GM08714 (cell line): ENCODE results near the gene PDE7B.

Source experiments
- H3K4me3 ChIP-seq: fragments of 200-500 bp; sonication (Bioruptor generic); 2 replicates; pipeline ENCODE4 v1.5.1; 2014; ENCODE audit warnings: mild to moderate bottlenecking, low read length, inconsistent platforms
- ZNF274 ChIP-seq: IDR thresholded peaks from 2 replicates; pipeline ENCODE4 v1.6.1; 2012; ENCODE audit warnings: mild to moderate bottlenecking, low read depth, low read length

Gene PDE7B

DNA sequence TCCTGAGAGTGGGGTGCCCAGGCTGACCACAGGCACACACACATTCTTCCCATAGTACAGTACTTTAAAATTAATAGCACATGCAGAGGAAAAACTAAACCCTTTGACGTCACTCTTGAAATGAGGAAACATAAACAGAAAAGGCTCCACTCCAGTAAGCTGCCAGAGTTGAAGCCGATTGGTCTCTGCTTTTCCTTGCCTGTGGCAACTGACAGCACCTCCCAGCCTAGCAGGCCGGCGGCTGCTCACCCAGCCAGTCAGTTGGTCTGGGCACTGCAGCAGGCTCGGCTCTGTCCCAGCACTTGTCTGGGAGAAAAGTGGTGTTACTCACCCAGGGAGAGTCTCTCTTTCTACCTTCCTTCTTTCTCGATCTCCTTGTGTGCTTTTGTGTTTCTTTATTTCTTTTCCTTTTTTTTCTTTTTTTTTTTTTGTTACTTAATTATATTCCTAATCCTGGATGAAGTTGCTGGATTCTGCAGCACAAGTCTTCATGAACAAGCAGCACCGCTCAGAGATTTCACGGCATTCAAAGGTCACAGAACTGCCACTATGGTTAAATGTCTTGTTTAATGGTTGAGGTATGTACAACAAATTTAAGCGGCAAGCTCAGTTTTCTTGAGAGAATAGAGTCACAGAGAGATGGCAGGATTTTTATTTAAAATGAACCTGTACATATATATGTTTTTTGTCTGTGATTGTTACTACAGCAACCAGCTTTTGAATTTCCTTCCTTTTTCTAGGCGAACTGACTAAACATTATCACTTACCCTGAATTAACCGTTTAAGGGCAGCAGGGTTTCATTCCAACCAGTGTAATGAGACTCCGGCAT lies at the start of gene PDE7B:
Gene PDE7B (plus strand): TSS at position 260 of the 830 bp plus-strand sequence.
- peak within 1 kb of the TSS; percentile 7; the same call in 1 of the 2 replicates for H3K4me3 ChIP-seq
- TF ChIP-seq ZNF274, result no peak

DNA sequence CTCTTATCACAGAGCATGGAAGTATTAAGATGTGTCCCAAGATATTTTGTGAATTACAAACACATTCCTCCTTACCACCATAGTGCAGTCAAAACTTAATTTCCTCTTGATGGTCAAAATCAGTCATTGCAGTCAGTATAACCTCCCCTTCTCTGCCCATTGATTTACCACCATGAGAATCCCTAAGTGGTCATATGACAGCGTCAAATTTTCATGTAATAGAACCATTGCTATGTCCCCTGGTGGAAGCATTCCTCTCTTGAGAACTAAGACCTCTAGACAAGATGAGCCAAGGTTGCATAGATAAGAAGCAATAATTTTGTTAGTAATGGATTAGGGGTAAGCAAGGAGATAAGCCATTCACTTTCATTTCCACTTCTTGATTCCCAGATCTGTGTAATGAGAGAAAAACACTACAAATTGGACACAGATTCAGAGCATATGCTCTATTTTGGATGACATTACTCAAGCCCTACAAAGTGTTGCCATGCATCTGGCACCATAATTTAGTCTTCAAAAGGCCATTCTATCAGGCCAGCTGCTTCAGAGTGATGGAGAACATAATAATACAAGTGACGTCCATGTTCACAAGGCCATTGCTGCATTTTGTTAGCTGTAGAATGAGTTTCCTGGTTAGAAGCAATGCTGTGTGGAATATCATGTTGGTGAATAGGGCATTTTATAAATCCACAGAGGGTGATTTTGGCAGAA lies 49.6 kb upstream of the PDE7B start:
- no peak for TF ChIP-seq ZNF274
- H3K4me3 ChIP-seq, result no peak overlapping the region

DNA sequence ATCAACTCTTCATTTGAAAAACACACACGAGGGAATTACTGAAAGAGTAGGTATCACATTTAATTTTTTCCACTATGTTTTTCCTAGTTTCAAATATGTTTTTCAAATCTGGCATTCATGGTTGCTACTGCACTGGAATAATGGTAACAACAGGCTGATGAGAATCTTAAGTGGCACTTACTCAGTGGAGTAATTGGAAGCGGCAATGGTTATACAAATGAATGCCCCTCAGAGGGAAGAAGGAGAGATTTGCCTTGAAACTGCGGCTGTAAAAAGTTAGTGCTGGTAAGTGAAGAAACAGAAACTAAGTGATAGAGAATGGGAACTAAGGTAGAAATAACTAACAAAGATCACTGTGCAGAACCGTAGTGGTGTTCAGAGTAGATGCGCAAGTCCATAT lies 41.0 kb upstream of the PDE7B start:
- H3K4me3 ChIP-seq, result no peak overlapping the region
- TF ChIP-seq ZNF274, result no peak

DNA sequence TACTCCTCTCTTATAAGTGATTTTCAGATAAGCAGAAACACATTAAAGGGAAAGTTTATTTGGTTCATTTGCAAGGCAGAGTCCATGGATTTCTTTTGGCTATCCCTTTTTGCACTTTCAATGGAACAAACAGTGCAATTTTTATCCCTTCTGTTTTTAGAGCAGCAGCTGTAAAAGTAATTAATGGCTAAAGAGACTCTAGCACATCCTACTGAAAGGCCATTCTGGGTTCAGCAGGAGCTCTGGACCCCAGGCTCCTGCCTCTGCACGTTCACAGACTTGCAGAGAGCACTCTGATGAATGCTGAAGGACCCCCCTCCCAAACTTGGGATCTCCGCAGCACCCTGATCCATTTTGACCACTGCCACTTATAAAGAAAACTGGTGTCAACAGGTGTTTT lies 40.3 kb upstream of the PDE7B start:
- H3K4me3 ChIP-seq, result no peak overlapping the region
- no peak for TF ChIP-seq ZNF274

DNA sequence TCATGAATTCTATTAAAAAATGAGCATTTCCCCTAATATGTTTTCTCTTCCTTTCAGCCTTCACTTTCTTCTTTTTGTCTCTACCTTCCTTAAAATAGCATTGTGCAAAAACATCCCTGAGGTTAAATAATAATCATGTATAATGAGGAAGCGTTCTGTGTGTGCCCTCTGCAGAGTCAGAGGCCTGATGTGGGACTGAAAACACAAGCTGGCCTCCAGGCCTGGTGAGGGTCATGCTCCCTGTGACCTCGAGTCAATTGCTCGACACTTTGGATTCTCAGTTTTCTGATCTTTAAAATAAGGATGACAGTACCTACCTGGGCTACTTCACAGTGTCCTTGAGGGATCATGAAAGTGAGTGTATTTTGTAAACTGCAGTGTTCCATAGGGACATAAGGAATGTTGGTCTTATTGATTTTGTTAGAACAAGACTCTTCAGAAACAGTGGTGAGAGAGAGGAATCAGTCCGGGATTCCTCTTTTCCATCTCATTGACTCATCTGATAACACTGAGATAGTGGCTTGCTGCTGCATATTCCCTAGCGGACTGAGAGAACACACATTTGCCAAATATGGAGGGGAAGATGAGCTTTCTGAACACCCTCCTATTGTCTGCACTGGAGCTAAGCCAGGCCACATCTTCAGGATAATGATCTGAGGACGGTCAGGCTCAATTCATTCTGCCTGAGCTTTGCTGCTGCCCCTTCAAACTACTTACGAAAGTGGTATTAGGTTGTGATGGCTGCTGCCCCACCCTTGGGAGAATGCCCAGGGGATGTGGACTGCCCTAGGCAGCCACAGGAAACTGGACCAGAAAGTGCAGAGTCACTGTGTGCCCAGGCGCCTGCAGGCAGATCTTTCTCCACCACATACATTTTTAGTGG lies 39.6 kb upstream of the PDE7B start:
- no peak for TF ChIP-seq ZNF274

DNA sequence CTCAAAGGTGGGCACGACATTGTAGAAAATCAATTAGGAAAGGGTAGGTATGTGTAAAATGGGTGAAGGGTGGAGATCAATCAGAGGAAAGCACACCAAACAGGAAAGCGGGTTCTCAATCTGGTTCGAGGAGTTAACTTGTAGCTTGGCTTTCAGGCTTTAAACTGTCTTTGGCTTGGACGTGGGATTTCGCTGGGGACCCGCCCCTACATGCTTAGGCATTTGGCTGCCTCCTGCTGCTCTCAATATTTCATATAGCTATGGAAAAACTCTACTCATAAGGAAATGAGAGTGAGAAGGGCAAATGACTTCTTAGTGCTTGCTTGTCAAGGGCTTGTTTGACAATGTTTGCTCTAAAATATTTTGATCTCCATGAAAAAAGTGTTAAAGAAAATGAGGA lies 38.1 kb upstream of the PDE7B start:
- no peak overlapping the region for H3K4me3 ChIP-seq
- no peak for TF ChIP-seq ZNF274

More for the DNA sequence above, 39.6 kb upstream of the PDE7B start:
- no peak overlapping the region for H3K4me3 ChIP-seq

DNA sequence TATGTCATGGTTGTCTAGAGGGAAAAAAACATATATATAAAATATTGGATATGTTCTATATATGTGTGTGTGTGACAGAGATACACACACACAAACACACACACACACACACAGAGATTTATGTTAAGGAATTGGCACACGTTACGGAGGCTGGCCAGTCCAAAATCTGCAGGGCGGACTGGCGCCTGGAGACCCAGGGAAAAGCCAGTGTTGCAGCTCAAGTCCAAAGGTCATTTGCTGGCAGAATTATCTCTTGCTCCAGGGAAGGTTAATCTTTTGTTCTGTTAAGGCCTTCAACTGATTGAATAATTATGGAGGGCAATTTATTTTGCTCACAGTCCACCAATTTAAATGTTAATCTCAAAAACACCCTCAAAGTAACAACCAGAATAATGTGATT lies 37.5 kb upstream of the PDE7B start:
- no peak for TF ChIP-seq ZNF274
- no peak overlapping the region for H3K4me3 ChIP-seq

DNA sequence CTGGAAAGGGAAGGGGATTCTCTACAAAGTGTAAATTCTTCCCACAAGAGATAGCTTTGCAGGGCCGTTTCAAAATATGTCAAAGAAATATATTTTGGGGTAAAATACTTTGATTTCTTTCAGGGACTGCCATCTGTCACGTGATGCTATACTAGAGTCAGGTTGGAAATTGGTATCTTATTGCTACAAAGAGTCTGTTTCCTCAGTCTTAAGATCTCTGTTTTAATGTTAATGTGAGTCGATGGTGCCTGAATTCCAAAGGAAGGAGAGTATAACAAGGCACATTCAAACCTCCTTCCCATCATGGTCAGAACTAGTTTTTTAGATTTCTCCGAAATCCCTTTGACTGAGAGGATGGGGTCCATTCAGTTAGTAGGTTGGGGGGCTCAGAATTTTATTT lies 36.3 kb upstream of the PDE7B start:
- no peak for TF ChIP-seq ZNF274

DNA sequence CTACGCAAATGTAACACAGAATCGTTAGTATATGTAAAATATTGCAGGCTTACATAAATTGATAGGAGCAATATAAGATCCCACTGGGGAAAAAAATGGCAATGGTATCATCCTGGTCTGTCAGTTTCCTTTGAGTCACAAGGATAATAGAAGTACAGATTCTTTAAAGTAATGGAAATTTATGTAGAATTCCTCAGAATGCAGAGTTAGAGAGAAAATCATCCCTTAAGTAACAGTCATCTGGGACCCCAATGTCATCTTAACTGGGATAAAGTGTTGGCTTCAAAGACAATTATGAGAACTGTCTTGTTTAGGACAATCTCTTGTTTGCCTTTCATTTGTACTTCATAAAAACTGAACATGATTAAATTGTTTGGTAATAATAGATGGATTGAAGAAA lies 34.5 kb upstream of the PDE7B start:
- no peak for TF ChIP-seq ZNF274
- no peak overlapping the region for H3K4me3 ChIP-seq

More for the DNA sequence above, 36.3 kb upstream of the PDE7B start:
- no peak overlapping the region for H3K4me3 ChIP-seq

DNA sequence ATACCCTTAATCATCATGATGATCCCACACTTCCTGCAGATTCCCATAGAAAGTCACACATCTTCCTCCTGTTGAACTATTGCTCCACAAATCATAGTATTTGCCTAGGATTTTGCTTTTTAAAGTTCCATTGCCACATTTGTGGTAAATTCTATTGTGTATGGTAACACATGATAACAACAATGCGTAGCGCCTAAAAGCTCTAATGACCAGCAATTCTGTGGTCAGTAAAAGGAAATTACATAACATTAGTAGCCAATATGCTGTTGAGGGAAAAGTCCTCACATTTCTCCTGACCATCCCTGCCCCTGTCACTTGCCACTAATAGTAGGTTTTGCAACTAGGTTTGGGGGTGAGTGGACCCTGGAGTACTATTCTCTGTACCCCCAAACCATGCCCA lies 31.8 kb upstream of the PDE7B start:
- no peak overlapping the region for H3K4me3 ChIP-seq
- TF ChIP-seq ZNF274, result no peak

DNA sequence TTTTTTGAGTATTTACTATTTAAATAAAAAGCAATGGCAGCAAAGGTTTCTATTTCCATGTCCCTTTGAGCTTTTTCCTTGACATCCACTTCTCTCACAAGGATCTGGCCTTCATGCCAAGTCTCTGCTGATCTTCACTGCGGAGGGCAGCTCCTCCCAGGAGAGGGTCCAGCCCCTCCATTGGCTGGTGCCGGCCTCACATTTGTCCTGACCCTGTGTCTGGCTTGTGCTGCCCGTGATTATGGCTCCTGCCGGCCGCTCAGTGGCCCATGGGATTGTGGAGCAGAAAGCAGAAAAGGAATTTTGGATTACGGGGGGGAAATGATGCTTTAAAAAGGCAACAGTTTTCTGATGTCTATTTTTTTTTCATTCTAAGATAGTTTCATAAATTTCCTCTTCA lies 31.2 kb upstream of the PDE7B start:
- no peak overlapping the region for H3K4me3 ChIP-seq

DNA sequence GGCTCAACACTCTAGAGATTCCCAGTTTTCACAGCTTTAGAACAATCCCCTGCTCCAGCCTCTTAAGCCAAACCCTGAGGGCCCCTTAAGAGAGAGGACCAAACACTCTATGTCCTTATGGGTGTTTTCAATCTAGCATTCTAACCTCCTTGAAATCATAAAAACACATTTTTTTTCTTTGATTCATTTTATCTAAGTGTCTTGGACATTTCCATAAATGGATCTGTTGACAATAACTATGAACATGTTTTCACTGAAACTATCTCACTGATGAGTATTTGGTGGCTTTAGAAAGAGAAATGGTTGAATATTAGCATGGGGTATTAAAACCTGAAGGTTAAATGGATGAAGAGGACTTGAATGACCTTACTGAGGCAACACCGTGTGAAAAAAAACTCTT lies 27.6 kb upstream of the PDE7B start:
- no peak overlapping the region for H3K4me3 ChIP-seq
- no peak for TF ChIP-seq ZNF274

More for the DNA sequence above, 31.2 kb upstream of the PDE7B start:
- TF ChIP-seq ZNF274, result no peak

DNA sequence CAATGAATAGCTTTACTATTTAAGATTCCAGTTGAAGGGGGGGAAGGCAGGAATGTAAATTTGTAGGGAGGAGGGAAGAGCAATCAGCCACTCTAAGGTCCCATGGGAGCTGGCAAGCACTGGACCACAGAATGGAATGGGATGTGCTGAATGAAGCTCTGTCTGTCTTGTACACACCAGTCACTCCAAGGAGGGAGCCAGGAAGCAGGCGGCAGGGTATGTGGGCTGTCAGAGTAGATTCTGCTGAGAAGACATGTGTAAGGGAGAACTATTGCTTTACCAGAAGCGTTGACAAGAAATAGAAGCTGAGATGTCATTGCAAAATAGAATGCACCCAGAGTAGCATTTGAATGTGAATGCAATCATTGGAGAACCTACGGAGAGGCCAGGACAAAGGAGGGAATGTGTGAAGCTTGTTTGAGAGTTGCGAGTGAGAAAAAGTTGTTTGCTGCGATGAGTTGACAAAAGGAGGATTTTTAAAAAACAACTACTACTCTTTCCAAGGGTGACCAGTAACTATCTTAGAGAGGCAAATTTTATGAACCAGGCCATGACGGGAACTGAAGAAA lies 25.2 kb upstream of the PDE7B start:
- no peak overlapping the region for H3K4me3 ChIP-seq
- no peak for TF ChIP-seq ZNF274

DNA sequence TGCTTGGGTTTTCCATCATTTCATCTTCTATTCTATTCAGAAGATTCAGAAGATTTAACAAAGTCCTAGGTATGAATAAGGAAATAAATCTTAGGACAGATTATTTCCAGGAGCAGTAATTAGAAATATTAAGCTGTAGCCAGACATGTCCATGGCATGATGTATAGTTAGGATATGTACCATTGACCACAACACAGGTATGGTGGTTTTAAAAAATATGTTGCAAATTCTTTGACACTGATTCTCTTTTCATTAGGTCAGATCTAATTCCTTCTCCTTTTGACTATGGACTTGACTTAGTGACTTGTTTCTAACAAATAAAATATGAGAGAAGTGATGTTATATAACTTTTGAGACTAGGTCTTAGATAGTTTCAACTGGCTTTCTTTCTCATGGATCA lies 23.5 kb upstream of the PDE7B start:
- no peak overlapping the region for H3K4me3 ChIP-seq
- no peak for TF ChIP-seq ZNF274

DNA sequence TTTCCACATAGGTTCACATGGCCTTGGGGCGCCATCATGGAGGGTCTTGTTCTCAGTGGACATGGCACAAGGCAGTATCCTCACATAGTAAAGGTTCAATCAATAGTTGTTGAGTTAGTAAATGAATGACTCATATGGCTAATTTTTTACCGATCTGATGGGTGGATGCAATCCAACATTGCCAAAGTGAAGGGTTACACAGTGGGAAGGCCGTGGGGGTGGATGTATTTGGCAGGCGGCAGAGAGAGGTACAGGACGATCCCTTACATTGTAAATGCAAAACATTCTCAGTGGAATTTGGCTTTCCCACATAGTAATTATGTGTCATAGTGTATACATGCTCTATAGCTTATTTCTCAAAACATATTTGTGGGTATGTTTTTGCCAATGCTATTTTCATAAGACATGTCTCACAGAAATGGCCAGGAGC lies 21.0 kb upstream of the PDE7B start:
- no peak overlapping the region for H3K4me3 ChIP-seq
- TF ChIP-seq ZNF274, result no peak
